ENCODE data around the gene CCSER1. TPM values are rescaled to one million over a fixed set of nuclear protein-coding genes. Genes with fewer than 3 reads are reported as not detected.
"Not testable (repeated sequence)": the region's sequence is repeated elsewhere in the genome, so short reads cannot be mapped to it uniquely, and the experiment has no call there.

CCSER1 gene
- total RNA-seq, 1 experiment from 2014 or later: 4.1 TPM

DNA sequence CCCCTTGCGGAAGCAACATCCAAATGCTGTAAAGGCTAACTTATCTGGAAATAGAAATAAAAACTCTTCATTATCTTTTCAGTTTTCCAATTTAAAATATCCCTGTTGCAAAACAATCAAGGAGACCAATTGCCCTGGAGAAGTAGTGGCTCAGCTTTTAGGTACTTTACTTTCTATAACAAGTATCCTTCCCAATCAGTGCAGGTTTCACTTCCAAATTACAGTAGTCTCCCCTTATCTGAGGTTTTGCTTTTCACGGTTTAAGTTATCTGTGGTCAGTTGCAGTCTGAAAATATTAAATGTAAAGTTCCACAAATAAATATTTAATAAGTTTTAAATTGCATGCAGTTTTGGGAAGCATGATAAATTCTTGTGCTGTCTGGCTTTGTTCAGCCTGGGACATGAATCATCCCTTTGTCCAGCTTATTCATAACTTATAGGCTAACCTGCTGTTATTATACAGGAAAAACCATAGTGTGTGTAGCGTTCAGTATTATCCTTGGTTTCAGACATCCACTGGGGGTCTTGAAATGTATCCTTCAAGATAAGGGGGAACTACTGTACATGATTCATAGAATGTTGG, 1203.5 kb downstream of the CCSER1 start:
- BruUV-seq (replicated peaks): no TSS peak
- intact Hi-C loops (cut with micrococcal nuclease; ENCODE audit: unreplicated experiment): no loop called here
- Histone ChIP-seq H3K36me3 (ENCODE audit: control insufficient read depth, insufficient read depth, low read length) (no peaks in the 10 kb centered on the region), H3K9me3 (peaks cover 9% of the 10 kb centered on the region), H3K4me3 (ENCODE audit: low read depth, low read length) (no peak overlapping the region), H3K27me3 (replicated peaks; ENCODE audit: control insufficient read depth, insufficient read depth, low read length) (no peaks in the 10 kb centered on the region), H3K4me1 (no peaks in the 10 kb centered on the region)
- POLR2A ChIA-PET: no interaction called here
- no peaks in the 10 kb centered on the region for H3K36me3 Mint-ChIP-seq (ENCODE audit: insufficient read depth, unreplicated experiment)
- no peaks in the 10 kb centered on the region for H3K27me3 Mint-ChIP-seq (ENCODE audit: insufficient read depth, unreplicated experiment)
- no peak overlapping the region for H3K4me3 Mint-ChIP-seq (ENCODE audit: unreplicated experiment)
- no peak overlapping the region for H3K27ac Mint-ChIP-seq (ENCODE audit: unreplicated experiment)
- TF ChIP-seq, protein P1, sequence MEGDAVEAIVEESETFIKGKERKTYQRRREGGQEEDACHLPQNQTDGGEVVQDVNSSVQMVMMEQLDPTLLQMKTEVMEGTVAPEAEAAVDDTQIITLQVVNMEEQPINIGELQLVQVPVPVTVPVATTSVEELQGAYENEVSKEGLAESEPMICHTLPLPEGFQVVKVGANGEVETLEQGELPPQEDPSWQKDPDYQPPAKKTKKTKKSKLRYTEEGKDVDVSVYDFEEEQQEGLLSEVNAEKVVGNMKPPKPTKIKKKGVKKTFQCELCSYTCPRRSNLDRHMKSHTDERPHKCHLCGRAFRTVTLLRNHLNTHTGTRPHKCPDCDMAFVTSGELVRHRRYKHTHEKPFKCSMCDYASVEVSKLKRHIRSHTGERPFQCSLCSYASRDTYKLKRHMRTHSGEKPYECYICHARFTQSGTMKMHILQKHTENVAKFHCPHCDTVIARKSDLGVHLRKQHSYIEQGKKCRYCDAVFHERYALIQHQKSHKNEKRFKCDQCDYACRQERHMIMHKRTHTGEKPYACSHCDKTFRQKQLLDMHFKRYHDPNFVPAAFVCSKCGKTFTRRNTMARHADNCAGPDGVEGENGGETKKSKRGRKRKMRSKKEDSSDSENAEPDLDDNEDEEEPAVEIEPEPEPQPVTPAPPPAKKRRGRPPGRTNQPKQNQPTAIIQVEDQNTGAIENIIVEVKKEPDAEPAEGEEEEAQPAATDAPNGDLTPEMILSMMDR (IDR thresholded peaks at IDR 0.05; ENCODE audit: insufficient read depth in 1 of 2, low read depth in 1 of 2, low read length in 1 of 2, severe bottlenecking in 1 of 2, unreplicated experiment in 1 of 2): no peak
- H3K4me1 Mint-ChIP-seq (ENCODE audit: low read depth, unreplicated experiment): no peaks in the 10 kb centered on the region
- DNase-seq: no peak
- H3K9me3 Mint-ChIP-seq (ENCODE audit: unreplicated experiment): peaks cover 33% of the 10 kb centered on the region
- CTCF ChIA-PET: no interaction called here

DNA sequence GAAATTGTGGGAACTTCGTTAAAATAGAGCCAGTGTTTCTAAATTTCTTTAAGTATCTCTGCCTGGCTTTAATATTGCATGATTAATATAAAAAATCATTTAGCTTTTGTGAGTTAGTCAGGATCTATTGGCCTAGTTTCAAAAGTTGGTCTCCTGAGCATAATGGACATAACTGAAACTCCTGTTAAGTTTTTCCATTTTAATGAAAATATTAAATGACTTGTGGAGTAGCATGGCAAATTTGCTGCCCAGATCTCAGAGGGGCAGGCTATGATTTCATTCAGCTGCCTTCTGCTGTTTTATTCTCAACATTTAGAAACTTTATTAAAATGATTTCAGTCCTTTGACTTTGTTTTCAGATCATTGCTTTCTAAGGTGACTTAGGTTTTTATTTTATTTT, 1213.6 kb downstream of the CCSER1 start:
- H3K27me3 Mint-ChIP-seq (ENCODE audit: insufficient read depth, unreplicated experiment): no peaks in the 10 kb centered on the region
- ChIA-PET CTCF (no interaction called here), POLR2A (no interaction called here)
- H3K36me3 Mint-ChIP-seq (ENCODE audit: insufficient read depth, unreplicated experiment): no peaks in the 10 kb centered on the region
- BruUV-seq (replicated peaks): no TSS peak
- no peak overlapping the region for H3K4me3 Mint-ChIP-seq (ENCODE audit: unreplicated experiment)
- no peak overlapping the region for H3K27ac Mint-ChIP-seq (ENCODE audit: unreplicated experiment)
- no peaks in the 10 kb centered on the region for H3K4me1 Mint-ChIP-seq (ENCODE audit: low read depth, unreplicated experiment)
- no peaks in the 10 kb centered on the region for H3K36me3 ChIP-seq (ENCODE audit: control insufficient read depth, insufficient read depth, low read length)
- no peaks in the 10 kb centered on the region for H3K9me3 Mint-ChIP-seq (ENCODE audit: unreplicated experiment)
- H3K4me3 ChIP-seq (ENCODE audit: low read depth, low read length): no peak overlapping the region
- no peaks in the 10 kb centered on the region for H3K9me3 ChIP-seq
- no peak for DNase-seq
- no peaks in the 10 kb centered on the region for H3K27me3 ChIP-seq (replicated peaks; ENCODE audit: control insufficient read depth, insufficient read depth, low read length)
- intact Hi-C loops (cut with micrococcal nuclease; ENCODE audit: unreplicated experiment): no loop called here
- TF ChIP-seq, protein P1 (IDR thresholded peaks at IDR 0.05; ENCODE audit: insufficient read depth in 1 of 2, low read depth in 1 of 2, low read length in 1 of 2, severe bottlenecking in 1 of 2, unreplicated experiment in 1 of 2): no peak
- no peaks in the 10 kb centered on the region for H3K4me1 ChIP-seq

DNA sequence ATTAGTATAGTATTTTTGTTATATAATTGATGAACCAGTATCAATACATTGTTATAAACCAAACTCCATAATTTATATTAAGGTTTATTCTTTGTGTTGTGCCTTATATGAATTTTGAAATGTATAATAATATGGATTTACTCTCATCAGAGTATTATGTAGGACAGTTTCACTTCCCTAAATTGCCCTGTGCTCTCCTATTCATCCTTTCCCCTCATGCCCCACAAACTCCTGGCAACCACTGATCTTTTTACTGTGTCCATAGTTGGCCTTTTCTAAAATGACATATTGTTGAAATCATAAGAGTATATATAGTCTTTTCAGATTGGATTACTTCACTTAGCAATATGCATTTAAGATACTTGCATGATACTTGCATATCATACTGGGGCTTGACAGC, 1218.4 kb downstream of the CCSER1 start:
- no peaks in the 10 kb centered on the region for H3K4me1 Mint-ChIP-seq (ENCODE audit: low read depth, unreplicated experiment)
- POLR2A ChIA-PET: no interaction called here
- intact Hi-C loops (cut with micrococcal nuclease; ENCODE audit: unreplicated experiment): no loop called here
- no peaks in the 10 kb centered on the region for H3K36me3 ChIP-seq (ENCODE audit: control insufficient read depth, insufficient read depth, low read length)
- CTCF ChIA-PET: no interaction called here
- H3K9me3 ChIP-seq: no peaks in the 10 kb centered on the region
- no peaks in the 10 kb centered on the region for H3K4me1 ChIP-seq
- no peaks in the 10 kb centered on the region for H3K27me3 ChIP-seq (replicated peaks; ENCODE audit: control insufficient read depth, insufficient read depth, low read length)
- no peaks in the 10 kb centered on the region for H3K27me3 Mint-ChIP-seq (ENCODE audit: insufficient read depth, unreplicated experiment)
- no peak overlapping the region for H3K4me3 ChIP-seq (ENCODE audit: low read depth, low read length)
- H3K4me3 Mint-ChIP-seq (ENCODE audit: unreplicated experiment): no peak overlapping the region
- H3K9me3 Mint-ChIP-seq (ENCODE audit: unreplicated experiment): no peaks in the 10 kb centered on the region
- H3K27ac Mint-ChIP-seq (ENCODE audit: unreplicated experiment): no peak overlapping the region
- TF ChIP-seq, protein P1 (IDR thresholded peaks at IDR 0.05; ENCODE audit: insufficient read depth in 1 of 2, low read depth in 1 of 2, low read length in 1 of 2, severe bottlenecking in 1 of 2, unreplicated experiment in 1 of 2): no peak
- no peaks in the 10 kb centered on the region for H3K36me3 Mint-ChIP-seq (ENCODE audit: insufficient read depth, unreplicated experiment)
- no peak for DNase-seq
- BruUV-seq (replicated peaks): no TSS peak

DNA sequence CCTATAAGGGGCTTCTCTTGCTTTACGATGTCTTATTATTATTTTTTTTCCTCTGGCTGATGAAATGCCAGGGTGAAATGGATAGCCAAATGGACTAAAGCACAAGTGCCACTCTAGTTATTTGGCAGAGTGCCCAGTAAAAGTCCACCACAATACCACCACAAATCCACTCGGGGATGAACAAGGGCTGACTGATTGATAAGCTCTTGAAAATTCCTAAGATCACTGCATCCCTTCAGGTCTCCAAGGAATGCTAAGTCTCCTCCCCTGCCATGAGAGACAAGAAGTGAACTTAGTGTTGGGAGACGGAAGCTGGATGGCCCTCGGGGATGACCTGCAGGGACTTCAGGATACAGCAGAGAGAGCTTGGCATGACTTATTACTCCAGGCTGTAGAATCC, 1229.3 kb downstream of the CCSER1 start:
- H3K4me3 Mint-ChIP-seq (ENCODE audit: unreplicated experiment); BruUV-seq (replicated peaks); H3K36me3 ChIP-seq (ENCODE audit: control insufficient read depth, insufficient read depth, low read length); H3K4me1 Mint-ChIP-seq (ENCODE audit: low read depth, unreplicated experiment); H3K4me3 ChIP-seq (ENCODE audit: low read depth, low read length); CTCF ChIA-PET; H3K4me1 ChIP-seq; DNase-seq; H3K27ac Mint-ChIP-seq (ENCODE audit: unreplicated experiment); H3K27me3 ChIP-seq (replicated peaks; ENCODE audit: control insufficient read depth, insufficient read depth, low read length); H3K9me3 ChIP-seq; POLR2A ChIA-PET; intact Hi-C loops (cut with micrococcal nuclease; ENCODE audit: unreplicated experiment); H3K36me3 Mint-ChIP-seq (ENCODE audit: insufficient read depth, unreplicated experiment); H3K27me3 Mint-ChIP-seq (ENCODE audit: insufficient read depth, unreplicated experiment): not testable (repeated sequence)
- peaks cover 26% of the 10 kb centered on the region for H3K9me3 Mint-ChIP-seq (ENCODE audit: unreplicated experiment)

DNA sequence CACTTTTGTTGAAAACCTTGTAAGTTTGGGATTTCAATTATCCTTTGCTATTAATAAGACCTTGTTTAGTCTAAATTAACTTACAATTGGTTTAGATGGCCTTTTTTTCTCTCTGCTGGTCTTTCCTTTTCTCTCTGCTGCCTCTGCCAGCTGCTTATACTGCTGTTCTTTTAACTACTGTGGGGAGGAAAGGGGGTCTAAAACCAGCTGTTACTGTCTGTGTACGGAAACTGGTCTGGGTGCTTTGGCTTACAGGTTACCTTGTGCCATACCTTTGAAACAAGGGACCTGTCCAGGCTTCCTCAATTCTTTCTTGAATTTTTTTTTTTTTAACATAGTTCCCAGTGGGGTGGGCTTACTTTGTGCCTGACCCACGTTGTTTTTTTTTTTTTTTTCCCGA, 1230.8 kb downstream of the CCSER1 start:
- H3K27ac Mint-ChIP-seq (ENCODE audit: unreplicated experiment); H3K9me3 ChIP-seq; H3K4me3 Mint-ChIP-seq (ENCODE audit: unreplicated experiment); intact Hi-C loops (cut with micrococcal nuclease; ENCODE audit: unreplicated experiment); POLR2A ChIA-PET; H3K4me1 Mint-ChIP-seq (ENCODE audit: low read depth, unreplicated experiment); BruUV-seq (replicated peaks); H3K36me3 ChIP-seq (ENCODE audit: control insufficient read depth, insufficient read depth, low read length); H3K36me3 Mint-ChIP-seq (ENCODE audit: insufficient read depth, unreplicated experiment); DNase-seq; H3K4me1 ChIP-seq; H3K27me3 ChIP-seq (replicated peaks; ENCODE audit: control insufficient read depth, insufficient read depth, low read length); H3K27me3 Mint-ChIP-seq (ENCODE audit: insufficient read depth, unreplicated experiment); H3K4me3 ChIP-seq (ENCODE audit: low read depth, low read length); CTCF ChIA-PET: not testable (repeated sequence)
- peaks cover 18% of the 10 kb centered on the region for H3K9me3 Mint-ChIP-seq (ENCODE audit: unreplicated experiment)

Measured in Caco-2 (cell line).